Endothelial cell of umbilical vein (primary cell): Measurements from ENCODE around the gene OTULIN. TPM values are rescaled to one million over a fixed set of nuclear protein-coding genes. Genes with fewer than 3 reads are reported as not detected.

Experiments used
- BruUV-seq: library from RNA; stranded (reverse); fragments of 400-500 nt; replicated peaks from 2 replicates; lab custom pipeline; 2021; lab: Mats Ljungman, UMichigan
- CTCF ChIA-PET: fragments of 300-600, 350-600 bp; sonication (Branson Sonifier 250); formaldehyde crosslinking; loops from one replicate; lab custom pipeline; 2021; ENCODE audit warnings: antibody characterized with exemption, inconsistent platforms; lab: Charles Lee
- POLR2A ChIA-PET: fragments of 300-600, 350-600 bp; sonication (Branson Sonifier 250); formaldehyde crosslinking; loops from one replicate; lab custom pipeline; 2021; ENCODE audit warnings: antibody characterized with exemption, inconsistent platforms; lab: Charles Lee
- DNase-seq: peaks from one replicate; pipeline ENCODE4 v3.0.0-alpha.2; 2011; ENCODE audit warnings: low read depth, low spot score
- FAIRE-seq: peaks from 2 replicates; lab custom pipeline; 2011; peaks lifted over from hg19 to GRCh38; lab: Jason Lieb, UNC
- H2AFZ ChIP-seq: 2 replicates; pipeline ENCODE4 v1.6.0; 2012; ENCODE audit warnings: low read depth, low read length, control low read depth, inconsistent platforms
- H3K27ac ChIP-seq: 2 replicates; pipeline ENCODE4 v1.5.1; 2011; ENCODE audit warnings: low read depth, mild to moderate bottlenecking, control low read depth, low read length, moderate library complexity; ENCODE audit not compliant: insufficient read depth
- H3K27me3 ChIP-seq, 2 experiments: 2 replicates each; pipeline versions ENCODE4 v1.6.0 to v1.6.1; 2011; ENCODE audit warnings: low read length in 2 of 2, mixed read lengths in 1 of 2; ENCODE audit not compliant: control insufficient read depth in 2 of 2, insufficient read depth in 2 of 2
- H3K36me3 ChIP-seq, 2 experiments: 2 replicates in 1 of 2; 3 replicates in 1 of 2; pipeline ENCODE4 v1.5.1; 2011; ENCODE audit warnings: low read length in 2 of 2, mild to moderate bottlenecking in 1 of 2, moderate library complexity in 1 of 2; ENCODE audit not compliant: control insufficient read depth in 2 of 2, insufficient read depth in 2 of 2; ENCODE audit errors: extremely low read depth in 1 of 2
- H3K4me1 ChIP-seq: 3 replicates; pipeline ENCODE4 v1.5.1; 2011; ENCODE audit warnings: mild to moderate bottlenecking, low read length; ENCODE audit not compliant: control insufficient read depth, insufficient read depth; ENCODE audit errors: extremely low read depth
- H3K4me2 ChIP-seq: 2 replicates; pipeline ENCODE4 v1.6.1; 2011; ENCODE audit warnings: low read length, control low read depth, mixed read lengths; ENCODE audit not compliant: insufficient read depth
- H3K4me3 ChIP-seq, 3 experiments: fragments of 200-600 bp in 1 of 3; sonication (generic), shearing (Covaris generic) in 1 of 3; replicated peaks in 1 of 3; 2 replicates each; pipeline ENCODE4 v1.5.1; 2011 to 2016; ENCODE audit warnings: control low read depth in 3 of 3, low read length in 3 of 3, mild to moderate bottlenecking in 2 of 3, inconsistent platforms in 1 of 3, low read depth in 1 of 3, moderate library complexity in 1 of 3; ENCODE audit not compliant: insufficient read depth in 1 of 3
- H3K79me2 ChIP-seq: 2 replicates; pipeline ENCODE4 v1.6.0; 2012; ENCODE audit warnings: low read length, inconsistent platforms; ENCODE audit not compliant: control insufficient read depth, insufficient read depth
- H3K9ac ChIP-seq: replicated peaks from 2 replicates; pipeline ENCODE3; 2011; ENCODE audit warnings: low read length, control low read depth; ENCODE audit not compliant: insufficient read depth; ENCODE audit errors: extremely low read depth
- H3K9me1 ChIP-seq: replicated peaks from 3 replicates; pipeline ENCODE4 v1.6.0; 2011; ENCODE audit warnings: mild to moderate bottlenecking, low read length; ENCODE audit not compliant: control insufficient read depth, insufficient read depth; ENCODE audit errors: extremely low read depth
- H3K9me3 ChIP-seq: replicated peaks from 2 replicates; pipeline ENCODE4 v1.5.1; 2012; ENCODE audit warnings: low read length, inconsistent platforms; ENCODE audit not compliant: control insufficient read depth, insufficient read depth
- H4K20me1 ChIP-seq: replicated peaks from 2 replicates; pipeline ENCODE3; 2011; ENCODE audit warnings: mild to moderate bottlenecking, low read length; ENCODE audit not compliant: control insufficient read depth, insufficient read depth; ENCODE audit errors: extremely low read depth
- EZH2 ChIP-seq: IDR thresholded peaks from 2 replicates; pipeline ENCODE4 v1.6.1; 2012; ENCODE audit warnings: borderline replicate concordance, low read depth, mild to moderate bottlenecking, moderate library complexity, low read length, inconsistent platforms; ENCODE audit not compliant: severe bottlenecking
- FOS ChIP-seq: IDR thresholded peaks from 2 replicates; pipeline ENCODE4 v1.6.1; 2011; ENCODE audit warnings: mild to moderate bottlenecking, low read length, moderate library complexity, borderline replicate concordance; ENCODE audit not compliant: insufficient read depth
- GATA2 ChIP-seq: IDR thresholded peaks from 2 replicates; pipeline ENCODE4 v1.7.0; 2011; ENCODE audit warnings: low read depth, mild to moderate bottlenecking, moderate library complexity, mixed read lengths, low read length; ENCODE audit not compliant: insufficient read length, insufficient read depth
- JUN ChIP-seq: IDR thresholded peaks from 2 replicates; pipeline ENCODE4 v1.6.1; 2011; ENCODE audit warnings: borderline replicate concordance, low read depth; ENCODE audit not compliant: insufficient read length, insufficient read depth
- MYC ChIP-seq: IDR thresholded peaks from one replicate; pipeline ENCODE4 v1.6.1; 2011; ENCODE audit warnings: mild to moderate bottlenecking, low read depth, low read length
- POLR2A ChIP-seq: IDR thresholded peaks from 2 replicates; pipeline ENCODE4 v1.6.1; 2012; ENCODE audit warnings: low read depth, mild to moderate bottlenecking, control low read depth, low read length
- POLR2AphosphoS5 ChIP-seq: IDR thresholded peaks from 2 replicates; pipeline ENCODE4 v1.6.1; 2012; ENCODE audit warnings: low read depth, mild to moderate bottlenecking, control low read depth, low read length, moderate library complexity; ENCODE audit not compliant: insufficient read depth
- dilution Hi-C: fragments of 300-500 bp; cut with MboI; formaldehyde crosslinking; loops from one replicate; pipeline ENCODE4 v1.15.0; 2019; ENCODE audit warnings: low sequenced_read_pairs; ENCODE audit not compliant: extremely low pct_ligation_motif_present
- intact Hi-C: fragments of 100-400 bp; cut with micrococcal nuclease; formaldehyde crosslinking; loops from one replicate; pipeline ENCODE4 v1.10.0; 2022
- polyA plus RNA-seq, 4 experiments: library from polyadenylated mRNA; depleted of rRNA in 3 of 4; stranded (reverse) in 3 of 4; unstranded in 1 of 4; fragments of >200 nt; gene quantifications; 2 replicates each; pipeline versions ENCODE4 v1.2.1 to v1.2.3, GENCODE V29; 2011 to 2012; ENCODE audit warnings: missing spikeins in 1 of 4
- total RNA-seq: library from RNA; stranded (reverse); gene quantifications from 2 replicates; pipeline ENCODE4 v1.2.3, GENCODE V29; 2021
- TF ChIP-seq, protein P1 (sequence below): IDR thresholded peaks from 2 replicates; pipeline ENCODE4 v1.6.1; 2011; ENCODE audit not compliant: insufficient read depth, insufficient read length
- TF ChIP-seq, protein P2 (sequence below), 2 donors: IDR thresholded peaks; 1 replicate in 1 of 2; 2 replicates in 1 of 2; pipeline ENCODE4 v1.5.1; 2011; ENCODE audit warnings: low read length in 2 of 2, mild to moderate bottlenecking in 2 of 2, moderate library complexity in 2 of 2, control low read depth in 1 of 2, inconsistent platforms in 1 of 2, low read depth in 1 of 2; ENCODE audit not compliant: insufficient read depth in 1 of 2; ENCODE audit errors: extremely low read depth in 1 of 2

Gene OTULIN
- total and polyA plus RNA-seq, 2 donors (not counting 3 experiments of a cell fraction or from before 2014, with no cell fraction given), result 7.8 to 30.2 TPM

DNA sequence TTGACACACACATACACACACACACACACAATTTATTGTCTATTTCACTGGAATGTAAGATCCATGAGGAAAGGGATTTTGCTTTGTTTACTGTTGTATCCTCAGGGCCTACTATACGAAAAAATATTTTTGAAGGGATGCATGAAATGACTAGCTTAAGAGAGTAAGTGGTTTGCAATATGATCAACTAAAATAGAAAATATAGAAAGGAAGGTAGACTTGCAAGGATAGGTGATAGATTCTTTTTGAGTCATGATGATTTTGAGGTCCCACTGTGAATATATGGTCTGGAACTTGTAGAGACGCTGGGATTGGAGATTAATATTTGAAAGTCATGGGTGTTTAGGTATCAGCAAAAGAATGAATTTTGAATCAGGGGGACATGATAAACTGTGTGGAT lies 28.9 kb upstream of the OTULIN start:
- Histone ChIP-seq H2AFZ (no peak overlapping the region), H3K9me3 (no peaks in the 10 kb centered on the region), H3K27me3 (peaks cover 6 to 12% of the 10 kb centered on the region in 2 experiments), H3K4me1 (no peaks in the 10 kb centered on the region), H3K36me3 (no peaks in the 10 kb centered on the region), H3K9me1 (no peaks in the 10 kb centered on the region), H3K79me2 (no peaks in the 10 kb centered on the region), H3K9ac (no peak overlapping the region), H3K4me3 (no peak overlapping the region), H4K20me1 (no peaks in the 10 kb centered on the region), H3K27ac (no peak overlapping the region), H3K4me2 (no peak overlapping the region)
- FAIRE-seq (no peak), DNase-seq (no peak)
- ChIA-PET CTCF (interaction anchor here (2.4 kb wide), 1 partner anchor 13 kb away, joined by 13 read pairs; no protein-coding TSS in a partner anchor), POLR2A (no interaction called here)
- TF ChIP-seq EZH2, result no peak
- TF ChIP-seq JUN, result no peak
- TF ChIP-seq FOS, result no peak
- TF ChIP-seq POLR2A, result no peak
- TF ChIP-seq, protein P1, sequence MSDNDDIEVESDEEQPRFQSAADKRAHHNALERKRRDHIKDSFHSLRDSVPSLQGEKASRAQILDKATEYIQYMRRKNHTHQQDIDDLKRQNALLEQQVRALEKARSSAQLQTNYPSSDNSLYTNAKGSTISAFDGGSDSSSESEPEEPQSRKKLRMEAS, result no peak
- TF ChIP-seq GATA2, result no peak
- TF ChIP-seq, protein P2, sequence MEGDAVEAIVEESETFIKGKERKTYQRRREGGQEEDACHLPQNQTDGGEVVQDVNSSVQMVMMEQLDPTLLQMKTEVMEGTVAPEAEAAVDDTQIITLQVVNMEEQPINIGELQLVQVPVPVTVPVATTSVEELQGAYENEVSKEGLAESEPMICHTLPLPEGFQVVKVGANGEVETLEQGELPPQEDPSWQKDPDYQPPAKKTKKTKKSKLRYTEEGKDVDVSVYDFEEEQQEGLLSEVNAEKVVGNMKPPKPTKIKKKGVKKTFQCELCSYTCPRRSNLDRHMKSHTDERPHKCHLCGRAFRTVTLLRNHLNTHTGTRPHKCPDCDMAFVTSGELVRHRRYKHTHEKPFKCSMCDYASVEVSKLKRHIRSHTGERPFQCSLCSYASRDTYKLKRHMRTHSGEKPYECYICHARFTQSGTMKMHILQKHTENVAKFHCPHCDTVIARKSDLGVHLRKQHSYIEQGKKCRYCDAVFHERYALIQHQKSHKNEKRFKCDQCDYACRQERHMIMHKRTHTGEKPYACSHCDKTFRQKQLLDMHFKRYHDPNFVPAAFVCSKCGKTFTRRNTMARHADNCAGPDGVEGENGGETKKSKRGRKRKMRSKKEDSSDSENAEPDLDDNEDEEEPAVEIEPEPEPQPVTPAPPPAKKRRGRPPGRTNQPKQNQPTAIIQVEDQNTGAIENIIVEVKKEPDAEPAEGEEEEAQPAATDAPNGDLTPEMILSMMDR (IDR thresholded peaks at IDR 0.05; ENCODE audit: extremely low read depth in 1 of 2, insufficient read depth in 1 of 2, low read depth in 1 of 2, low read length in 2 of 2), result no peak
- no peak for TF ChIP-seq POLR2AphosphoS5
- no peak for TF ChIP-seq MYC
- dilution Hi-C loops, result loop anchor here (25.0 kb wide), 2 partner anchors 98 to 248 kb away; no protein-coding TSS in a partner anchor
- BruUV-seq, result no TSS peak
- intact Hi-C loops, result no loop called here
